SK-N-MC (cell line): Measurements from ENCODE around the gene NEAT1.

ENCODE experiments used
- DNase-seq: peaks from one replicate; pipeline ENCODE4 v3.0.0-alpha.2; 2011; ENCODE audit warnings: low read depth, low spot score
- H3K27ac ChIP-seq: fragments of 200-600 bp; sonication (generic); 2 replicates; pipeline ENCODE4 v1.5.1; 2016; ENCODE audit warnings: mixed run types
- H3K36me3 ChIP-seq: fragments of 200-600 bp; sonication (generic); 2 replicates; pipeline ENCODE4 v1.6.1; 2017; ENCODE audit warnings: antibody characterized with exemption, low read length, mixed read lengths; ENCODE audit not compliant: insufficient read depth
- H3K4me3 ChIP-seq: fragments of 200-600 bp; sonication (generic); 2 replicates; pipeline ENCODE4 v1.5.1; 2016
- H3K9ac ChIP-seq: fragments of 200-600 bp; sonication (generic); 2 replicates; pipeline ENCODE4 v1.8.0; 2017; ENCODE audit warnings: mixed run types, mixed read lengths; ENCODE audit not compliant: insufficient read length
- H3K9me3 ChIP-seq: fragments of 200-600 bp; sonication (generic); 2 replicates; pipeline ENCODE4 v1.6.1; 2017; ENCODE audit warnings: low read depth, mild to moderate bottlenecking, antibody characterized with exemption, low read length, moderate library complexity, mixed read lengths
- EZH2 ChIP-seq: fragments of 200-600 bp; sonication (generic); IDR thresholded peaks from one replicate; pipeline ENCODE4 v1.6.1; 2017; ENCODE audit warnings: antibody characterized with exemption
- FOXP2 ChIP-seq: optimal IDR thresholded peaks from 2 replicates; pipeline ENCODE3; 2011; ENCODE audit warnings: mild to moderate bottlenecking, moderate library complexity; ENCODE audit not compliant: insufficient read depth; ENCODE audit errors: extremely low read length, control extremely low read depth
- POLR2AphosphoS5 ChIP-seq: IDR thresholded peaks from 2 replicates; pipeline ENCODE4 v1.6.1; 2012; ENCODE audit warnings: mild to moderate bottlenecking, low read depth, low read length, borderline replicate concordance

The NEAT1 gene

GRCh38 chr11:65428578-65429067 is 6.0 kb downstream of the NEAT1 start:
- no peaks in the 10 kb centered on the region for H3K9me3 ChIP-seq
- no peak for DNase-seq
- H3K4me3 ChIP-seq: peak overlapping the region; percentile 2; the same call in 1 of the 2 replicates
- no peaks in the 10 kb centered on the region for H3K36me3 ChIP-seq
- peak overlapping the region; percentile 33 for H3K27ac ChIP-seq
- TF ChIP-seq EZH2 (no peak), FOXP2 (no peak), POLR2AphosphoS5 (no peak)
- peak overlapping the region; percentile 17 for H3K9ac ChIP-seq

- H3K4me3 ChIP-seq: peak overlapping the region; percentile 2; the same call in 1 of the 2 replicates
- H3K9ac ChIP-seq: peak overlapping the region; percentile 53
- no peaks in the 10 kb centered on the region for H3K36me3 ChIP-seq
- peak overlapping the region; percentile 33 for H3K27ac ChIP-seq
- no peak for DNase-seq
- TF ChIP-seq EZH2 (no peak), FOXP2 (no peak), POLR2AphosphoS5 (no peak)
- H3K9me3 ChIP-seq: no peaks in the 10 kb centered on the region
These were observed 6.6 kb downstream of the NEAT1 start for GRCh38 chr11:65429068-65429681.

- H3K9ac ChIP-seq: peak overlapping the region; percentile 53
- H3K27ac ChIP-seq: peak overlapping the region; percentile 60
- H3K4me3 ChIP-seq: peak overlapping the region; percentile 2; the same call in 1 of the 2 replicates
- no peaks in the 10 kb centered on the region for H3K36me3 ChIP-seq
- no peak for TF ChIP-seq FOXP2
- TF ChIP-seq POLR2AphosphoS5: peak; percentile 37; the same call in 1 of the 2 replicates
- no peak for DNase-seq
- no peaks in the 10 kb centered on the region for H3K9me3 ChIP-seq
These were observed 7.3 kb downstream of the NEAT1 start for GRCh38 chr11:65429724-65430405.

GRCh38 chr11:65430406-65431217 is 8.0 kb downstream of the NEAT1 start:
- Histone ChIP-seq H3K36me3 (no peaks in the 10 kb centered on the region), H3K27ac (peak overlapping the region; percentile 60), H3K9me3 (no peaks in the 10 kb centered on the region), H3K9ac (no peak overlapping the region), H3K4me3 (no peak overlapping the region)
- DNase-seq: no peak
- TF ChIP-seq FOXP2: no peak
- TF ChIP-seq POLR2AphosphoS5: no peak
- no peak for TF ChIP-seq EZH2

GRCh38 chr11:65431451-65432099 is 9.0 kb downstream of the NEAT1 start:
- no peak overlapping the region for H3K27ac ChIP-seq
- no peaks in the 10 kb centered on the region for H3K9me3 ChIP-seq
- no peak overlapping the region for H3K4me3 ChIP-seq
- no peaks in the 10 kb centered on the region for H3K36me3 ChIP-seq
- no peak for DNase-seq
- no peak overlapping the region for H3K9ac ChIP-seq
- no peak for TF ChIP-seq EZH2

- TF ChIP-seq FOXP2: no peak
- TF ChIP-seq POLR2AphosphoS5: no peak
- no peak for TF ChIP-seq EZH2
- no peaks in the 10 kb centered on the region for H3K9me3 ChIP-seq
- no peaks in the 10 kb centered on the region for H3K36me3 ChIP-seq
- no peak overlapping the region for H3K27ac ChIP-seq
- no peak overlapping the region for H3K9ac ChIP-seq
- DNase-seq: no peak
- H3K4me3 ChIP-seq: no peak overlapping the region
These were observed 9.6 kb downstream of the NEAT1 start for GRCh38 chr11:65432100-65432650.

GRCh38 chr11:65432686-65433582 is 10.3 kb downstream of the NEAT1 start:
- Histone ChIP-seq H3K9me3 (no peaks in the 10 kb centered on the region), H3K27ac (0 out of 2 replicates have a peak overlapping the region, but pooled peaks have one; percentile 22), H3K9ac (no peak overlapping the region), H3K4me3 (no peak overlapping the region), H3K36me3 (no peaks in the 10 kb centered on the region)
- no peak for DNase-seq
- no peak for TF ChIP-seq FOXP2
- TF ChIP-seq EZH2: no peak
- TF ChIP-seq POLR2AphosphoS5: no peak
